GM06990 (cell line): Measurements from ENCODE around the gene TRRAP.

Experiments
- DNase-seq: peaks from one replicate; pipeline ENCODE4 v3.0.0-alpha.2; 2011; ENCODE audit not compliant: insufficient read length; ENCODE audit errors: extremely low read depth
- H3K27me3 ChIP-seq: replicated peaks from 2 replicates; pipeline ENCODE4 v1.6.0; 2011; ENCODE audit warnings: low read length; ENCODE audit not compliant: control insufficient read depth, insufficient read depth
- H3K36me3 ChIP-seq: 2 replicates; pipeline ENCODE4 v1.5.1; 2011; ENCODE audit warnings: low read length; ENCODE audit not compliant: control insufficient read depth, insufficient read depth
- H3K4me3 ChIP-seq: replicated peaks from 2 replicates; pipeline ENCODE4 v1.5.1; 2011; ENCODE audit warnings: low read depth, mild to moderate bottlenecking, control low read depth, low read length
- CTCF ChIP-seq: IDR thresholded peaks from 2 replicates; pipeline ENCODE4 v1.5.1; 2011; ENCODE audit warnings: low read length, control low read depth, mild to moderate bottlenecking, inconsistent platforms; ENCODE audit not compliant: insufficient read depth, poor library complexity, severe bottlenecking

TRRAP gene

GRCh38 chr7:98974906-98975816 is 96.8 kb downstream of the TRRAP start:
- no peak for DNase-seq
- TF ChIP-seq CTCF = no peak
- Histone ChIP-seq H3K27me3 (no peaks in the 10 kb centered on the region), H3K4me3 (no peak overlapping the region), H3K36me3 (peaks cover 56% of the 10 kb centered on the region)

- TF ChIP-seq CTCF = no peak
- Histone ChIP-seq H3K4me3 (no peak overlapping the region), H3K27me3 (no peaks in the 10 kb centered on the region), H3K36me3 (peaks cover 50% of the 10 kb centered on the region)
- no peak for DNase-seq
Observed at GRCh38 chr7:98976396-98977185, 98.3 kb downstream of the TRRAP start.

- Histone ChIP-seq H3K4me3 (no peak overlapping the region), H3K36me3 (peaks cover 50% of the 10 kb centered on the region), H3K27me3 (no peaks in the 10 kb centered on the region)
- DNase-seq = no peak
- no peak for TF ChIP-seq CTCF
Observed at GRCh38 chr7:98978672-98979071, 100.3 kb downstream of the TRRAP start.

- H3K4me3 ChIP-seq = no peak overlapping the region
- no peaks in the 10 kb centered on the region for H3K27me3 ChIP-seq
- no peak for DNase-seq
- peaks cover 39% of the 10 kb centered on the region for H3K36me3 ChIP-seq
- TF ChIP-seq CTCF = no peak
Observed at GRCh38 chr7:98981701-98982100, 103.4 kb downstream of the TRRAP start.

- Histone ChIP-seq H3K4me3 (no peak overlapping the region), H3K27me3 (no peaks in the 10 kb centered on the region), H3K36me3 (peaks cover 33% of the 10 kb centered on the region)
- no peak for TF ChIP-seq CTCF
- DNase-seq = no peak
Observed at GRCh38 chr7:98982686-98983085, 104.4 kb downstream of the TRRAP start.
